GM23338 (cell line): Measurements from ENCODE around the gene COL8A1. TPM values are rescaled to one million over a fixed set of nuclear protein-coding genes. Genes with fewer than 3 reads are reported as not detected.

Source experiments
- ATAC-seq: fragments of 200-7000 bp; cut with Tn5 transposase; 3 replicates; pipeline ENCODE4 v1.9.1; 2020
- DNase-seq: peaks from one replicate; pipeline ENCODE4 v3.0.0-alpha.2; 2015; ENCODE audit warnings: low spot score
- H2AFZ ChIP-seq: fragments of 200-600 bp; sonication (generic); 2 replicates; pipeline ENCODE4 v1.8.0; 2016; ENCODE audit warnings: antibody characterized with exemption, mild to moderate bottlenecking, moderate library complexity
- H3F3A ChIP-seq: fragments of 200-600 bp; sonication (generic); replicated peaks from 2 replicates; pipeline ENCODE4 v1.8.0; 2017; ENCODE audit warnings: antibody characterized with exemption, mixed run types, low read depth
- H3K27ac ChIP-seq: fragments of 200-600 bp; sonication (generic); 2 replicates; pipeline ENCODE4 v1.6.1; 2016; ENCODE audit warnings: low read depth
- H3K27me3 ChIP-seq: fragments of 200-600 bp; sonication (generic); 2 replicates; pipeline ENCODE4 v1.8.0; 2016; ENCODE audit warnings: mild to moderate bottlenecking, mixed run types, moderate library complexity; ENCODE audit not compliant: insufficient read depth
- H3K36me3 ChIP-seq: fragments of 200-600 bp; sonication (generic); 2 replicates; pipeline ENCODE4 v1.8.0; 2016; ENCODE audit warnings: mild to moderate bottlenecking; ENCODE audit not compliant: insufficient read depth
- H3K4me1 ChIP-seq: fragments of 200-600 bp; sonication (generic); 2 replicates; pipeline ENCODE4 v1.8.0; 2016; ENCODE audit warnings: mild to moderate bottlenecking, moderate library complexity; ENCODE audit not compliant: insufficient read depth
- H3K4me2 ChIP-seq: fragments of 200-600 bp; sonication (generic); 2 replicates; pipeline ENCODE4 v1.7.1; 2017; ENCODE audit warnings: mixed run types
- H3K4me3 ChIP-seq: fragments of 200-600 bp; sonication (generic); 2 replicates; pipeline ENCODE4 v1.6.1; 2016; ENCODE audit warnings: mixed run types
- H3K79me2 ChIP-seq: fragments of 200-600 bp; sonication (generic); replicated peaks from 2 replicates; pipeline ENCODE4 v1.8.0; 2017; ENCODE audit warnings: mild to moderate bottlenecking; ENCODE audit not compliant: insufficient read depth
- H3K9me2 ChIP-seq: fragments of 200-600 bp; sonication (generic); 2 replicates; pipeline ENCODE4 v1.8.0; 2017; ENCODE audit not compliant: insufficient read depth
- H4K20me1 ChIP-seq: fragments of 200-600 bp; sonication (generic); replicated peaks from 2 replicates; pipeline ENCODE4 v1.8.0; 2017; ENCODE audit warnings: mild to moderate bottlenecking; ENCODE audit not compliant: insufficient read depth
- H3K27ac Mint-ChIP-seq: 2 replicates; pipeline ENCODE4 v1.8.0; 2020; ENCODE audit warnings: inconsistent platforms, mild to moderate bottlenecking, moderate library complexity, mixed read lengths
- H3K27me3 Mint-ChIP-seq: 3 replicates; pipeline ENCODE4 v1.8.0; 2022; ENCODE audit warnings: low read depth, mild to moderate bottlenecking, moderate library complexity, mixed read lengths, inconsistent platforms; ENCODE audit not compliant: insufficient read depth, poor library complexity
- H3K36me3 Mint-ChIP-seq: 3 replicates; pipeline ENCODE4 v1.8.0; 2021; ENCODE audit warnings: low read depth, mild to moderate bottlenecking, inconsistent platforms, moderate library complexity, mixed read lengths
- H3K4me1 Mint-ChIP-seq: 3 replicates; pipeline ENCODE4 v1.8.0; 2020; ENCODE audit warnings: mild to moderate bottlenecking, inconsistent platforms, mixed read lengths
- H3K4me3 Mint-ChIP-seq: 3 replicates; pipeline ENCODE4 v1.8.0; 2021; ENCODE audit warnings: moderate library complexity, mild to moderate bottlenecking, inconsistent platforms, mixed read lengths
- H3K9me3 Mint-ChIP-seq: 3 replicates; pipeline ENCODE4 v1.8.0; 2020; ENCODE audit warnings: moderate library complexity, mild to moderate bottlenecking, inconsistent platforms, mixed read lengths
- CREB1 ChIP-seq: fragments of 250-450 bp; sonication (Bioruptor Pico); IDR thresholded peaks from 2 replicates; pipeline ENCODE4 v1.5.0; 2020; ENCODE audit warnings: low read depth, mild to moderate bottlenecking, moderate library complexity
- JUNB ChIP-seq: IDR thresholded peaks from one replicate; pipeline ENCODE4 v1.6.1; 2016; ENCODE audit warnings: antibody characterized with exemption; ENCODE audit not compliant: unreplicated experiment
- NANOG ChIP-seq: IDR thresholded peaks from 2 replicates; pipeline ENCODE4 v1.6.1; 2016; ENCODE audit warnings: antibody characterized with exemption, borderline replicate concordance
- POLR2AphosphoS5 ChIP-seq: IDR thresholded peaks from 2 replicates; pipeline ENCODE4 v1.6.1; 2016; ENCODE audit warnings: antibody characterized with exemption, low read depth
- STAT1 ChIP-seq: IDR thresholded peaks from one replicate; pipeline ENCODE4 v1.6.1; 2016; ENCODE audit warnings: antibody characterized with exemption; ENCODE audit not compliant: unreplicated experiment
- ZNF114 ChIP-seq: fragments of 250-450 bp; sonication (Bioruptor Pico); IDR thresholded peaks from 2 replicates; pipeline ENCODE4 v1.5.0; 2020; ENCODE audit warnings: mild to moderate bottlenecking, moderate library complexity
- ZNF331 ChIP-seq: fragments of 250-450 bp; sonication (Bioruptor Pico); IDR thresholded peaks from 2 replicates; pipeline ENCODE4 v1.5.0; 2020; ENCODE audit warnings: low read depth, mild to moderate bottlenecking, moderate library complexity
- polyA plus RNA-seq: library from polyadenylated mRNA; unstranded; fragments of >200 nt; fragmentation: Nextera tagmentation; extraction: Ambion mirVana; gene quantifications from 2 replicates; pipeline ENCODE4 v1.2.1, GENCODE V29; 2016
- total RNA-seq: library from RNA; depleted of rRNA; stranded (reverse); fragments of >200 nt; shearing (Covaris generic); gene quantifications from 2 replicates; pipeline ENCODE4 v1.2.3, GENCODE V29; 2014
- TF ChIP-seq, protein P1 (sequence below): fragments of 250-450 bp; sonication (Bioruptor Pico); IDR thresholded peaks from 2 replicates; pipeline ENCODE4 v1.5.0; 2020; ENCODE audit warnings: mild to moderate bottlenecking, moderate library complexity
- TF ChIP-seq, protein P2 (sequence below): IDR thresholded peaks from 2 replicates; pipeline ENCODE4 v1.6.1; 2016; ENCODE audit warnings: antibody characterized with exemption
- TF ChIP-seq, protein P3 (sequence below), 2 experiments: fragments of 200-600 bp in 1 of 2; sonication (generic) in 1 of 2; conservative IDR thresholded peaks; 2 replicates each; pipeline versions ENCODE4 v1.5.1 to v1.6.1; 2016 to 2017; ENCODE audit warnings: antibody characterized with exemption in 2 of 2, low read depth in 2 of 2, mild to moderate bottlenecking in 2 of 2, moderate library complexity in 1 of 2

The COL8A1 gene
- total and polyA plus RNA-seq, 2 experiments from 2014 or later, result 0.26 to 0.97 TPM

DNA sequence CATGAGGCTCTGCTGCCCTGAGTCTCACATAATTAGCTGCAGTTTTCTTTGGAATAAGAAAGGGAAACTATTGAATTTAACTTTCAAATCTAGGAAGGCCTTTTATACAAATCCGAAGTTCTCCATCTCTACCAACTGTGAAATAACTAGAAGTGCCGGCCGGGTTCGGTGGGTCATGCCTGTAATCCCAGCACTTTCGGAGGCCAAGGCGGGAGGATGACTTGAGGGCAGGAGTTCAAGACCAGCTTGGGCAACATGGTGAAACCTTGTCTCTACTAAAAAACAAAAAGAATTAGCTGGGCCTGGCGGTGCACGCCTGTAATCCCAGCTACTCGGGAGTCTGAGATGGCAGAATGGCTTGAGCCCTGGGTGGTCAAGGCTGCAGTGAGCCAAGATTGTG, 43.6 kb downstream of the COL8A1 start (continued):
- TF ChIP-seq, protein P1, sequence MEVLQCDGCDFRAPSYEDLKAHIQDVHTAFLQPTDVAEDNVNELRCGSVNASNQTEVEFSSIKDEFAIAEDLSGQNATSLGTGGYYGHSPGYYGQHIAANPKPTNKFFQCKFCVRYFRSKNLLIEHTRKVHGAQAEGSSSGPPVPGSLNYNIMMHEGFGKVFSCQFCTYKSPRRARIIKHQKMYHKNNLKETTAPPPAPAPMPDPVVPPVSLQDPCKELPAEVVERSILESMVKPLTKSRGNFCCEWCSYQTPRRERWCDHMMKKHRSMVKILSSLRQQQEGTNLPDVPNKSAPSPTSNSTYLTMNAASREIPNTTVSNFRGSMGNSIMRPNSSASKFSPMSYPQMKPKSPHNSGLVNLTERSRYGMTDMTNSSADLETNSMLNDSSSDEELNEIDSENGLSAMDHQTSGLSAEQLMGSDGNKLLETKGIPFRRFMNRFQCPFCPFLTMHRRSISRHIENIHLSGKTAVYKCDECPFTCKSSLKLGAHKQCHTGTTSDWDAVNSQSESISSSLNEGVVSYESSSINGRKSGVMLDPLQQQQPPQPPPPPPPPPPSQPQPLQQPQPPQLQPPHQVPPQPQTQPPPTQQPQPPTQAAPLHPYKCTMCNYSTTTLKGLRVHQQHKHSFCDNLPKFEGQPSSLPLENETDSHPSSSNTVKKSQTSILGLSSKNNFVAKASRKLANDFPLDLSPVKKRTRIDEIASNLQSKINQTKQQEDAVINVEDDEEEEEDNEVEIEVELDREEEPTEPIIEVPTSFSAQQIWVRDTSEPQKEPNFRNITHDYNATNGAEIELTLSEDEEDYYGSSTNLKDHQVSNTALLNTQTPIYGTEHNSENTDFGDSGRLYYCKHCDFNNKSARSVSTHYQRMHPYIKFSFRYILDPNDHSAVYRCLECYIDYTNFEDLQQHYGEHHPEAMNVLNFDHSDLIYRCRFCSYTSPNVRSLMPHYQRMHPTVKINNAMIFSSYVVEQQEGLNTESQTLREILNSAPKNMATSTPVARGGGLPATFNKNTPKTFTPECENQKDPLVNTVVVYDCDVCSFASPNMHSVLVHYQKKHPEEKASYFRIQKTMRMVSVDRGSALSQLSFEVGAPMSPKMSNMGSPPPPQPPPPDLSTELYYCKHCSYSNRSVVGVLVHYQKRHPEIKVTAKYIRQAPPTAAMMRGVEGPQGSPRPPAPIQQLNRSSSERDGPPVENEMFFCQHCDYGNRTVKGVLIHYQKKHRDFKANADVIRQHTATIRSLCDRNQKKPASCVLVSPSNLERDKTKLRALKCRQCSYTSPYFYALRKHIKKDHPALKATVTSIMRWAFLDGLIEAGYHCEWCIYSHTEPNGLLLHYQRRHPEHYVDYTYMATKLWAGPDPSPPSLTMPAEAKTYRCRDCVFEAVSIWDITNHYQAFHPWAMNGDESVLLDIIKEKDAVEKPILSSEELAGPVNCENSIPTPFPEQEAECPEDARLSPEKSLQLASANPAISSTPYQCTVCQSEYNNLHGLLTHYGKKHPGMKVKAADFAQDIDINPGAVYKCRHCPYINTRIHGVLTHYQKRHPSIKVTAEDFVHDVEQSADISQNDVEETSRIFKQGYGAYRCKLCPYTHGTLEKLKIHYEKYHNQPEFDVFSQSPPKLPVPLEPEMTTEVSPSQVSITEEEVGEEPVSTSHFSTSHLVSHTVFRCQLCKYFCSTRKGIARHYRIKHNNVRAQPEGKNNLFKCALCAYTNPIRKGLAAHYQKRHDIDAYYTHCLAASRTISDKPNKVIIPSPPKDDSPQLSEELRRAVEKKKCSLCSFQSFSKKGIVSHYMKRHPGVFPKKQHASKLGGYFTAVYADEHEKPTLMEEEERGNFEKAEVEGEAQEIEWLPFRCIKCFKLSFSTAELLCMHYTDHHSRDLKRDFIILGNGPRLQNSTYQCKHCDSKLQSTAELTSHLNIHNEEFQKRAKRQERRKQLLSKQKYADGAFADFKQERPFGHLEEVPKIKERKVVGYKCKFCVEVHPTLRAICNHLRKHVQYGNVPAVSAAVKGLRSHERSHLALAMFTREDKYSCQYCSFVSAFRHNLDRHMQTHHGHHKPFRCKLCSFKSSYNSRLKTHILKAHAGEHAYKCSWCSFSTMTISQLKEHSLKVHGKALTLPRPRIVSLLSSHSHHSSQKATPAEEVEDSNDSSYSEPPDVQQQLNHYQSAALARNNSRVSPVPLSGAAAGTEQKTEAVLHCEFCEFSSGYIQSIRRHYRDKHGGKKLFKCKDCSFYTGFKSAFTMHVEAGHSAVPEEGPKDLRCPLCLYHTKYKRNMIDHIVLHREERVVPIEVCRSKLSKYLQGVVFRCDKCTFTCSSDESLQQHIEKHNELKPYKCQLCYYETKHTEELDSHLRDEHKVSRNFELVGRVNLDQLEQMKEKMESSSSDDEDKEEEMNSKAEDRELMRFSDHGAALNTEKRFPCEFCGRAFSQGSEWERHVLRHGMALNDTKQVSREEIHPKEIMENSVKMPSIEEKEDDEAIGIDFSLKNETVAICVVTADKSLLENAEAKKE (CRISPR knock-in tag), result no peak
- TF ChIP-seq JUNB (no peak), NANOG (no peak), ZNF331 (CRISPR knock-in tag) (no peak), CREB1 (CRISPR knock-in tag) (no peak), POLR2AphosphoS5 (no peak)
- TF ChIP-seq, protein P2, sequence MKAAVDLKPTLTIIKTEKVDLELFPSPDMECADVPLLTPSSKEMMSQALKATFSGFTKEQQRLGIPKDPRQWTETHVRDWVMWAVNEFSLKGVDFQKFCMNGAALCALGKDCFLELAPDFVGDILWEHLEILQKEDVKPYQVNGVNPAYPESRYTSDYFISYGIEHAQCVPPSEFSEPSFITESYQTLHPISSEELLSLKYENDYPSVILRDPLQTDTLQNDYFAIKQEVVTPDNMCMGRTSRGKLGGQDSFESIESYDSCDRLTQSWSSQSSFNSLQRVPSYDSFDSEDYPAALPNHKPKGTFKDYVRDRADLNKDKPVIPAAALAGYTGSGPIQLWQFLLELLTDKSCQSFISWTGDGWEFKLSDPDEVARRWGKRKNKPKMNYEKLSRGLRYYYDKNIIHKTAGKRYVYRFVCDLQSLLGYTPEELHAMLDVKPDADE, result no peak

DNA sequence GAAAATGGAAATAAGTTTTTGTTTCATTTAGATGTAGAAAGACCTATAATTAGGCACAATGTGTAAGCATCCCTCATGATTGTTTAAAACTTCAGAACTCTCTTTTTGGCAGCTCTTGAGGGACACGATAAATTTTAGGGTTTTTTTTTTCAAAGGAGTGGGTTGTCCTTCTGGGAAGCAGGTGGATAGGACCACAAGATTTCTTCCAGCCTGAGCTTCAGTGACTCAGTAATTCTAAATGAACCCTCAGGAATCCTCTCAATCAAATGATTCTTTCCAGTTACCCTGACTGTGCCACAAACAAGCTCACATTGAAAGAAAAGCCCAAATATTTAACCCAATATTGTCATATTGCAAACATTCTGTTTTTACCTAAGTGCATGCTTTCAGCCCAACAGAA, 45.1 kb downstream of the COL8A1 start:
- no peak for DNase-seq
- H3K79me2 ChIP-seq, result no peaks in the 10 kb centered on the region
- Mint-ChIP-seq H3K36me3 (no peaks in the 10 kb centered on the region), H3K4me1 (no peaks in the 10 kb centered on the region), H3K27ac (no peak overlapping the region), H3K4me3 (no peak overlapping the region), H3K9me3 (no peaks in the 10 kb centered on the region), H3K27me3 (no peaks in the 10 kb centered on the region)
- no peaks in the 10 kb centered on the region for H3F3A ChIP-seq
- no peaks in the 10 kb centered on the region for H4K20me1 ChIP-seq
- no peak overlapping the region for H3K4me2 ChIP-seq
- H3K9me2 ChIP-seq, result no peaks in the 10 kb centered on the region; the same call in 1 of the 2 replicates
- ATAC-seq, result no peak
- no peaks in the 10 kb centered on the region for H3K36me3 ChIP-seq
- no peak overlapping the region for H3K4me3 ChIP-seq
- H3K27ac ChIP-seq, result no peak overlapping the region
- TF ChIP-seq ZNF331 (CRISPR knock-in tag) (no peak), STAT1 (no peak), JUNB (no peak), ZNF114 (CRISPR knock-in tag) (no peak), POLR2AphosphoS5 (no peak)
- TF ChIP-seq, protein P3, sequence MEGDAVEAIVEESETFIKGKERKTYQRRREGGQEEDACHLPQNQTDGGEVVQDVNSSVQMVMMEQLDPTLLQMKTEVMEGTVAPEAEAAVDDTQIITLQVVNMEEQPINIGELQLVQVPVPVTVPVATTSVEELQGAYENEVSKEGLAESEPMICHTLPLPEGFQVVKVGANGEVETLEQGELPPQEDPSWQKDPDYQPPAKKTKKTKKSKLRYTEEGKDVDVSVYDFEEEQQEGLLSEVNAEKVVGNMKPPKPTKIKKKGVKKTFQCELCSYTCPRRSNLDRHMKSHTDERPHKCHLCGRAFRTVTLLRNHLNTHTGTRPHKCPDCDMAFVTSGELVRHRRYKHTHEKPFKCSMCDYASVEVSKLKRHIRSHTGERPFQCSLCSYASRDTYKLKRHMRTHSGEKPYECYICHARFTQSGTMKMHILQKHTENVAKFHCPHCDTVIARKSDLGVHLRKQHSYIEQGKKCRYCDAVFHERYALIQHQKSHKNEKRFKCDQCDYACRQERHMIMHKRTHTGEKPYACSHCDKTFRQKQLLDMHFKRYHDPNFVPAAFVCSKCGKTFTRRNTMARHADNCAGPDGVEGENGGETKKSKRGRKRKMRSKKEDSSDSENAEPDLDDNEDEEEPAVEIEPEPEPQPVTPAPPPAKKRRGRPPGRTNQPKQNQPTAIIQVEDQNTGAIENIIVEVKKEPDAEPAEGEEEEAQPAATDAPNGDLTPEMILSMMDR (conservative IDR thresholded peaks at IDR 0.05; ENCODE audit: low read depth in 2 of 2), result no peak
- no peaks in the 10 kb centered on the region for H3K4me1 ChIP-seq
- H2AFZ ChIP-seq, result no peak overlapping the region
- no peaks in the 10 kb centered on the region for H3K27me3 ChIP-seq
